GM19395 (cell line): Measurements from ENCODE around the gene RANBP6.

Source experiments
- ATAC-seq: cut with Tn5 transposase; IDR thresholded peaks from one replicate; pipeline ENCODE4 v1.9.1; 2021; ENCODE audit warnings: mild to moderate bottlenecking, moderate library complexity; ENCODE audit not compliant: unreplicated experiment

Gene RANBP6

DNA sequence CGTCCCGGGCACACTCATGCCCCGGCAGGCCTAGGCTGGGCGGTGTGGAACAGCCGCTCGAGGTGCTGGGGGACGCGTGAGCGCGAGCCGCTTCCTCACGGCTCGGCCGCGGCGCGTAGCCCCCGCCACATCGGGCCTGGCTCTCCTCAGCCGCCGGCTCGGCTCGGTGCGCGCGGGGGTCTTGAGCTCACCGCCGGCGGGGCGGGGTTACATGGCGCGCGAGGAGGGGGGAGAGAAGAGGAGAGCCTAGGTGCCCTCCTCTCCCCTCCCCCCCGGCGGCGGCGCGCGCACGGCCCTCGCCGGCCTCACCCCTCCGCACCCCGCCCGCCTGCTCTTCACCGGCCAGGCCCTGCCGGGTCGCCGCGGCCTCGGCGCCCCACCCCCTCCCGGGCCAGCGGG, 7.7 kb downstream of the RANBP6 start:
- ATAC-seq, result peak; percentile 47

- peak; percentile 76 for ATAC-seq
These were observed 8.2 kb downstream of the RANBP6 start for GRCh38 chr9:6007058-6007769.

GRCh38 chr9:6006749-6007057, 8.7 kb downstream of the RANBP6 start:
- no peak for ATAC-seq

- ATAC-seq, result no peak
These were observed 14.5 kb downstream of the RANBP6 start for GRCh38 chr9:6000955-6001354.

GRCh38 chr9:5999443-6000101, 15.9 kb downstream of the RANBP6 start:
- ATAC-seq, result no peak

GRCh38 chr9:5994493-5994892, 20.9 kb downstream of the RANBP6 start:
- ATAC-seq, result no peak

GRCh38 chr9:5988265-5988664, 27.2 kb downstream of the RANBP6 start:
- no peak for ATAC-seq

GRCh38 chr9:5983042-5983441, 32.4 kb downstream of the RANBP6 start:
- no peak for ATAC-seq

DNA sequence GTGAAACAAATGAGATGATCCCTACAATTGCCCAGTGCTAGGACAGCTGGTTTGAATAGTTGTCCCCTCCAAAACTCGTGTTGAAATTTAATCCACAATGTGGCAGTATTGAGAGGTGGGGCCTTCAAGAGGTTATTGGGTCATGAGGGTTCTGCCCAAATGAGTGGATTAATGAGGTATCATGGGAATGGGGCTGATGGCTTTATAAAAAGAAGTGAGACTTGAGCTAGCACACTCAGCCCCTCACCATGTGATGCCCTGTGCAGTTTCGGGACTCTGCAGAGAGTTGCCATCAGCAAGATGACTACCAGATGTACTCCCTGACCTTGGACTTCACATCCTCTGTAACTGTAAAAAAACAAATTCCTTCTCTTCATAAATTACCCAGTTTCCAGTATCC, 33.1 kb downstream of the RANBP6 start:
- no peak for ATAC-seq

DNA sequence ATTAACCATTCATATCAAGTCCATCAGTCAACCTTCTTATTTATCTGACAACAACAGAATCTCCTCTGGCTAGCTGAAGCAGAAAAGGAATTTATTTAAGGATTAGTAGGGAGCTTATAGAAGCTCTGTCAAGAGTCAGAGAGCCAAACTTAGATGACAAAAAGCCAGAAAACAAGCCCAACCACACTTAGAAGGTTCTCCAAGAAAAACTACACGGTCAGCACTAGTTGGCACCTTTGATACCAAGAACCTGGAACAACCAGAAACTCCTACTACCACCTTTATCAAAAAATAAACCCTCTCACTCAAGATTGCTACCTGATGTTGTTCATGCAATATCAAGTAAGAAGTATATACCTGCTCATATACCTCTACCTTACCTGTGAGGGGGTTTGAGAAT, 36.9 kb downstream of the RANBP6 start:
- no peak for ATAC-seq

GRCh38 chr9:5976674-5977397, 38.6 kb downstream of the RANBP6 start:
- peak; percentile 78 for ATAC-seq

DNA sequence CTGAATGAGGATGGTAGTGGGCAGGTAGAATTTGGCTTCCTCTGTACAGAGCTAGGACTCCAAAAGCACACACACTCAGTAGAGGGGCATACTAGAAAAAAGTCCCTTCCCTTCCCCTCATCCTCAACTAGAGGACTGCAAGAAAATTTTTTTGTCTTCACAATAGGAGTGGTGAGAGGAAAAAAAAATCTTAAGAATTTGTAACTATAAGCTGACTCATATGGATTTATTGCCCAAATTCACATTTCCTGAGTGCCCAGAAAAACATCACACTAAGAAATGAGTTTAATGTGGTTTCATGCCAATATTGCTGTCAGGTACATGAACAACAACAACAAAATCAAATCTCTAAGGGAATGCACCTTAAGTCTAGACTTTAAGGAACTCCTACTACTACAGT, 43.7 kb downstream of the RANBP6 start:
- no peak for ATAC-seq
